GM20000 (cell line): ENCODE measurements around the gene ZBTB7B.

ENCODE experiments used
- DNase-seq: peaks from one replicate; pipeline ENCODE4 v3.0.0; 2012; ENCODE audit warnings: low spot score
- CTCF ChIP-seq: IDR thresholded peaks from 2 replicates; pipeline ENCODE4 v1.5.1; 2012; ENCODE audit warnings: mild to moderate bottlenecking, control low read depth; ENCODE audit errors: extremely low read depth, missing control alignments

Gene ZBTB7B

DNA sequence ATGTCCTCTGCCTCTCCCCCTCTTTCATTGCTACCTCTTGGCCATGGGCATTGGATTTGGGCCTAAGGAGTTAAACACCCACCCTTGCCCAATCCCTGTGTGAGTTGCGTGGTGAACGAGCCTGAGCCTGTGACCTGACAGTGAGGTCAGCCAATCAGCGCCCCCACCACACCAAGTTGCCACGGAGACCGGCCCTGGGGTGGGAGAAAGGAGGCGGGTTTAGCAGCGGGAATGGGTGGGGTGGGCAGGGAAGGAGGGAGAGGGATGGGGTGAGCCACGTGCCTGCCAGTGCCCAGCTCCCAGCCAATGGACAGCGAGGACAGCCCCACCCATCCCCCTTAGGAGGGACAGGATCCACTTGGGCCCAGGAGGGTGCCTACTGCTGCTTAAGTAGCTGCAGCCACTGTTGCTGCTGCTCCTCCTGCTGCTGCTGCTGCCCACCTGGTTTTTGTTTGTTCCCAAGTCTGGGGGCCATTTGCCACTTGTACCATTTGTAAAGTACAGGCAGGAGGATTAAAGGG is 9.5 kb downstream of the ZBTB7B start:
- no peak for DNase-seq

GRCh38 chr1:155012776-155013602 is 10.4 kb downstream of the ZBTB7B start:
- no peak for TF ChIP-seq CTCF
- DNase-seq, result no peak

More for the DNA sequence above, 9.5 kb downstream of the ZBTB7B start:
- TF ChIP-seq CTCF, result no peak

GRCh38 chr1:155013632-155014031 is 11.0 kb downstream of the ZBTB7B start:
- TF ChIP-seq CTCF, result no peak
- DNase-seq, result no peak

DNA sequence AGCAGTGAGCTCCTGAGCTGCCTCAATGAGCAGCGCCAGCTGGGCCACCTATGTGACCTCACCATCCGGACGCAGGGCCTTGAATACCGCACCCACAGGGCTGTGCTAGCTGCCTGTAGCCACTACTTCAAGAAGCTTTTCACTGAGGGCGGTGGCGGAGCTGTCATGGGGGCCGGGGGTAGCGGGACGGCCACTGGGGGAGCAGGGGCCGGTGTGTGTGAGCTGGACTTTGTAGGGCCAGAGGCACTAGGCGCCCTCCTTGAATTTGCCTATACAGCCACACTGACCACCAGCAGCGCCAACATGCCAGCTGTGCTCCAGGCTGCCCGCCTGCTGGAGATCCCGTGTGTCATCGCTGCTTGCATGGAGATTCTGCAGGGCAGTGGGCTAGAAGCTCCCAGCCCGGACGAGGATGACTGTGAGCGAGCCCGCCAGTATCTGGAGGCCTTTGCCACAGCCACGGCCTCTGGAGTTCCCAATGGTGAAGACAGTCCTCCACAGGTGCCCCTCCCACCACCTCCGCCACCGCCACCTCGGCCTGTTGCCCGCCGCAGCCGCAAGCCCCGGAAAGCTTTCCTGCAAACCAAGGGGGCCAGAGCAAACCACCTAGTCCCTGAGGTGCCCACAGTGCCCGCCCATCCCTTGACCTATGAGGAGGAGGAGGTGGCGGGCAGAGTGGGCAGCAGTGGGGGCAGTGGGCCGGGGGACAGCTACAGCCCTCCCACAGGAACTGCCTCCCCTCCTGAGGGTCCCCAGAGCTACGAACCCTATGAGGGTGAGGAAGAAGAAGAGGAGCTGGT is 12.3 kb downstream of the ZBTB7B start:
- TF ChIP-seq CTCF, result no peak
- DNase-seq, result no peak

DNA sequence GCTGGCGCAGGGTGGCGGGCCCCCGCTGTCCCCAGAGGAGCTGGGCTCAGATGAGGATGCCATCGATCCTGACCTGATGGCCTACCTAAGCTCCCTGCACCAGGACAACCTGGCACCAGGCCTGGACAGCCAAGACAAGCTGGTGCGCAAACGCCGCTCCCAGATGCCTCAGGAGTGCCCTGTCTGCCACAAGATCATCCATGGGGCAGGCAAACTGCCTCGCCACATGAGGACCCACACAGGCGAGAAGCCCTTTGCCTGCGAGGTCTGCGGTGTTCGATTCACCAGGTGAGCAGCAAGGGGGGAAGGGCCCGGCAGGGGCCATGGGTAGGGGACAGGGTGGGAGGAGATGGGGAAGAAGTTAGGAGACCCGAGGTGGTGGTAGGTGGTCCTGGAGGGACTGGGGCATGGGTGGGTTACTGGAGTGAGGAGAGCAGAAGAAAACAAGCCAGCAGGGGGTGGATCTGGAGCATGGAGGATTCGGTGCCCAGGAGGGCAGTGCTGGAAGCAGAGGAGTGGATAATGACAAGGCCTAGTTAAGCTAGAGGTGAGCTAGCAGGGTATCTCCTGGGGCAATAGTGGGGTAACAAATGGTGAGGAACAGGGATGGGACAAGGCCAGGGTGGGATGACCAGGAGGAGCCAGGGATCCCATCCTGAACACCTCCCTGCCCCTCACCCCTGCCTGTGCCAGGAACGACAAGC is 13.1 kb downstream of the ZBTB7B start:
- no peak for DNase-seq
- no peak for TF ChIP-seq CTCF

DNA sequence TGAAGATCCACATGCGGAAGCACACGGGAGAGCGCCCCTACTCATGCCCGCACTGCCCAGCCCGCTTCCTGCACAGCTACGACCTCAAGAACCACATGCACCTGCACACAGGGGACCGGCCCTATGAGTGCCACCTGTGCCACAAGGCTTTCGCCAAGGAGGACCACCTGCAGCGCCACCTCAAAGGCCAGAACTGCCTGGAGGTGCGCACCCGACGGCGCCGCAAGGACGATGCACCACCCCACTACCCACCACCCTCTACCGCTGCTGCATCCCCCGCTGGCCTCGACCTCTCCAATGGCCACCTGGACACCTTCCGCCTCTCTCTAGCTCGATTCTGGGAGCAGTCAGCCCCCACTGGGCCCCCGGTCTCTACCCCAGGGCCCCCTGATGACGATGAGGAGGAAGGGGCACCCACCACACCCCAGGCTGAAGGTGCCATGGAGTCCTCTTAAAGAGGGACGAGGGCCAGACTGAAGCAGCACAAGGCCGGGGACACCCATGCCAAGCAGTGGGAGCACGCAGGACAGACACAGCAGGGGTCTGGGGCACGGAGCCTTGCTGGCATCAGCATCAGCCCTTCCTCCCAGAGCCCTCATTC is 13.7 kb downstream of the ZBTB7B start:
- DNase-seq, result no peak

More for the DNA sequence above, 13.7 kb downstream of the ZBTB7B start:
- no peak for TF ChIP-seq CTCF
